ENCODE measurements around the gene PCDH8.

The PCDH8 gene

GRCh38 chr13:52851137-52851962 is 2.9 kb upstream of the PCDH8 start:
- peak overlapping the region; percentile 55 for H3K4me3 ChIP-seq (ENCODE audit: low read depth, low read length)

- peak overlapping the region; percentile 55 for H3K4me3 ChIP-seq (ENCODE audit: low read depth, low read length)
These were observed 2.1 kb upstream of the PCDH8 start for GRCh38 chr13:52850396-52851136.

DNA sequence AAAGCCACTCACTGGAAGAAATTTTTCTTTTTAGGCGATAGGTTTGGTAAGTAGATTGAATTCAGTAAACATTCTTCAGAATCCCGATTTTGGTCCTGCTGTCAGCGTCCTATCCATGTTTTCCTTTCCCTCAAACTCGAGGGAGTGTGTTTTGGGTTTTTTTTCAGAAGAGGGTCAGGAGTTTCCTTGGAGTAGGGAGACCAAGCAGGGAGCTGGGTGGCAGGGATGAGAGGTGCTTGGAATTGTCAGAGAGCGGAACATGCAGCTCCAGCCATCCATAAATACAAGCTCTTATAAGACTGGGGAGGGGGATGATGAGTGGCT is 1.6 kb upstream of the PCDH8 start:
- H3K4me3 ChIP-seq (ENCODE audit: low read depth, low read length): peak overlapping the region; percentile 55

- peak overlapping the region; percentile 55 for H3K4me3 ChIP-seq (ENCODE audit: low read depth, low read length)
These were observed 1.0 kb upstream of the PCDH8 start for GRCh38 chr13:52849291-52850071.

DNA sequence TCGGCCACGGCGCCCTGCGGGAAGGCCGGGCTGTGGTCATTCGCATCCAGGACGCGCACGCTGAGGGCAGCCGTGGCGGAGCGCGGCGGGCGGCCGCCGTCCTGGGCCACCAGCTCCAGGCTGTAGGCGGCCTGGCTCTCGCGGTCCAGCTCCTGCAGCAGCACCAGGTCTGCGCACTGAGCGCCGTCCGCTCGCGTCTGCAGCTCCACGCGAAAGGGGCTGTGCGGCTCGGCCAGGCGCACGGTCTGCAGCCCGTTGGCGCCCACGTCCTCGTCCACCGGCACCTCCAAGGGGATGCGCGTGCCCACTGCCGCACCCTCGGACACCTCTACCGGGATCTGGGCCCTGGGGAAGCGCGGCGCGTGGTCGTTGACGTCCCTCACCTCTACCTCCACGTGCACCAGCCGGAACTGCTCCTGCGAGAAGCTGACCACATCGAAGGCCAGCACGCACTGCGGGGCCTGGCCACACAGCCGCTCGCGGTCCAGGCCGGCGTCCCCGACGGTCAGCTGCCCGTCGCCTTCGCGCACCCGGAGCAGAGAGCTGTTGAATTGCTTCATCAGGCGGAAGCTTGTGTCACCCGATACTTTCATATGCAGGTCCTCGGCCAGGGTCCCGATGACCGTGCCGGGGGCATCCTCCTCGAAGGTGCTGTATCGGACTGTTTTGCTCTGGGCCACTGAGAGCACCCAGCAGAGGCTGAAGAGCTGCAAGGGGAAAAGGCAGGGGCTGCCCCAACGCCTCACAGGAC is 583 bp downstream of the PCDH8 start:
- peak overlapping the region; percentile 39 for H3K4me3 ChIP-seq (ENCODE audit: low read depth, low read length)

- peak overlapping the region; percentile 39 for H3K4me3 ChIP-seq (ENCODE audit: low read depth, low read length)
These were observed 1.1 kb downstream of the PCDH8 start for GRCh38 chr13:52847322-52847681.

GRCh38 chr13:52846567-52847321 is 1.7 kb downstream of the PCDH8 start:
- peak overlapping the region; percentile 8 for H3K4me3 ChIP-seq (ENCODE audit: low read depth, low read length)

DNA sequence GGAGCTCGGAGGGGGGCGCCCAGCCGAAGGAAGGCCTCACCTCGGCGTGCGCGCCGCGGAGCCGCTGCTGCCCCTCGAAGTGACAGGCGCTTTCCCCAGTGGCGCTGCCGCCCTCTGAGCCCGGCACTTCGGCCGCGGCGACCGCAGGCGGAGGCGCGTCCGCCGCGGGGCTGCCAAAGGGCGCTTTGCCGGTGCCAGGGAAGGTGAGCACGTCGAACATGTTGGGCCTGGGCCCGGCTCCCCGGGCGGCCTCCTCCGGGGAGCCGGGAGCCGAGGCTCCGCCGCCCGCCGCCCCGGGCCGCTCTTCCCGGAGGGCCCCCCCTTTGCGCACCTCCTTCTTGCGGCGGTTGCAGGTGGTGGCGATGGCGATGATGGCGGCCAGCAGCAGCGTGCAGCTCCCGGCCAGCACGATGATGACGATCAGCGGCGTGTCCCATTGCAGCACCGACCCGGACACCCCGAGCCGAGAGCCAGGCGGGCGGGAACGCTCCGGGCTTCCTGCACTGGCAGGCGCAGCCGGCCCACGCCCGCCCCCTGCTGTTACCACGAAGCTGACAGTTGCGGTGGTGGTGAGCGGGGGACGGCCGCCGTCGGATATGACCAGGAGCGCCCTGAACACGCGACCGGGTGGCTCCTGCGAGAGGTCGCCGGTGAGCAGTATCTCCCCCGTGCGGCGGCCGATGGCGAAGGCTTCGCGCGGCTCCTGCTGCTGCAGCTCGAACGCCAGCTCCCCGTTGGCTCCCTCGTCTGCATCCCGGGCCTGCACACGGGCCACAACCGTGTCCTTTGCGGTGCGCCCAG is 2.5 kb downstream of the PCDH8 start:
- H3K4me3 ChIP-seq (ENCODE audit: low read depth, low read length): no peak overlapping the region

DNA sequence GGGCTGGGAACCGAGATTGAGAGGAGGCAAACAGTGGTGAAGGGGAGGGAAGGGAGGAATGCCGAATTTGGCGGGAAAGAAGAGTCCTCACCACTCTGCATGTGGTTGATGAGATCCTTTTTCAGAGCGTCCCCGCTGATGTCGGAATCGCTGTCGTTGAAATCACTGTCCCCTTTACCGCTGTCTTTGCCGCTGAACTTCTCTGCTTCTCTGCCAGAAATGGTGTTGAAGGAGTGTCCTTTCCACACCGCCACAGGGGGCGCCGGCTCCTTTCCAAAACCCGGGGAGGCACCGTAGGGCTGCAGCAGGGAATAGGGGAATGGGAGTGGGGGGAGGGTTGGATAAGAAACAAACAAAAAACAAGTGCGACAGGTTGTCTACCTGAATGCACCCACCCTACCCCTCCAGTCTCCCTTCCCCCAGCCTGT is 3.1 kb downstream of the PCDH8 start:
- H3K4me3 ChIP-seq (ENCODE audit: low read depth, low read length): no peak overlapping the region

GRCh38 chr13:52844836-52845235 is 3.6 kb downstream of the PCDH8 start:
- no peak overlapping the region for H3K4me3 ChIP-seq (ENCODE audit: low read depth, low read length)

- no peak overlapping the region for H3K4me3 ChIP-seq (ENCODE audit: low read depth, low read length)
These were observed 6.0 kb downstream of the PCDH8 start for GRCh38 chr13:52842441-52842840.

DNA sequence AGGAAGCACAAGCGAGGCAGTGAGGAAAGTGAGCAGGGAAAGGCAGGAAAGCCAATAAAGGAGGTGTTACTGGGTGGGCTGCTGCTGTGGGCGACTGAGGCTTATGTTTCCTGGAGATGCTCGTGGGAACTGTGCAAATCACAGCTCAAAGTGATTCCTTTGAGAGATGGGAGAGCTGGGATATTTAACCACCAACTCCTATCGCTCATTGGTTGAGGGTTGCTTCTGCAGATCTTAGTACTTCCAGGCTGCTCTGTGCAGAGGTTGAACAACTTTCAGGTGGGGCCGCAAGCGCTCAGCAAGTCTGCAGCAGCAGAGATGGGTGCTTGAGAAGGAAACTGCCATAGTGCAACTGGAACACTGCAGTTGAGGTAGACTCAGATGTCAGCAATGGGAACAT is 8.4 kb downstream of the PCDH8 start:
- H3K4me3 ChIP-seq (ENCODE audit: low read depth, low read length): no peak overlapping the region

GRCh38 chr13:52838433-52839107 is 9.9 kb downstream of the PCDH8 start:
- no peak overlapping the region for H3K4me3 ChIP-seq (ENCODE audit: low read depth, low read length)

GRCh38 chr13:52837850-52838249 is 10.6 kb downstream of the PCDH8 start:
- H3K4me3 ChIP-seq (ENCODE audit: low read depth, low read length): no peak overlapping the region

- no peak overlapping the region for H3K4me3 ChIP-seq (ENCODE audit: low read depth, low read length)
These were observed 13.2 kb downstream of the PCDH8 start for GRCh38 chr13:52835071-52835839.

DNA sequence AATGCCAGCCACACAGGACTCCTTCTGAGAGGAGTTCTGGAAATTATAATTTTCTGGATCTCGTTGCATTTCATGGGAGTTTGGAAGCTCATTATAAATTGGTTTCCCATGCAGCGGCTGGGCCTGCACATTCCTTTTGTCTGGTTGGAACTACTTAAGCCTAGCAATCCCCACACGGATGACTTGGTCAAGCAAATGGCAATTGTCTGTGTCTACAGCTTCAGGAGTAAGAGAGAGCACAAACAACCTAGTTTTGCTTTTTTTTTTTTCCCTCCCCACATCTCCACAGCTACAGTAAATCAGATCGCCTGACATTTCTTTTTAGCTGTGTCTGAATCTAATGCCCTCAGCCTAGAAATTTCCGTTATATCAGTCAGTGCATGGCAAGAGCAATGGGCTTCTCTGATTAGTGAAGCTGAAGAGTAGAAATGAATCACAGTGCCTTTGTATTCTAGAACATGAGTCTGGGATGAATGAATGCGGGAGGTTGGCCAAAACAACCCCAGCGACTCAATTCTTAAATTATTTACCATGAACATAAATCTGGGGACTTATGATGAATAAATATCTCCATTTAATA is 15.1 kb downstream of the PCDH8 start:
- H3K4me3 ChIP-seq (ENCODE audit: low read depth, low read length): no peak overlapping the region

GRCh38 chr13:52832313-52832712 is 16.1 kb downstream of the PCDH8 start:
- no peak overlapping the region for H3K4me3 ChIP-seq (ENCODE audit: low read depth, low read length)

DNA sequence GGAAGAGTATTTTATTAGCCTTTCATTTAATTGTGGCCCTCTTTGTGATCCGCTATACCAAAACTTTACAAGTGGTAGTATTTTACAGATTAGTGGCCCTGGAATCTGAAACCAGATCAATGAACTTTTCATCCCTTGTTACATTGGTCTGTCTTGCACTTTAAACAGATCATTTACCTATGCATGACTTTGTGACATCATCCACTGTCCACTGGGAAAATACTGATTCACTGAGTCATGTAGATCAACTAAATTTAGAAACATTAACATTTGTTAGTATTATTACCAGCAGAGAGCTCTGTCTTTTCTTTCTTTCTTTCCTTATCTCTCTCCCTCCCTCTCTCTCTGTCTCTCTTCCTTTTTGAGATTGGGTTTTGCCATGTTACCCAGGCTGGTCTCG is 17.5 kb downstream of the PCDH8 start:
- H3K4me3 ChIP-seq (ENCODE audit: low read depth, low read length): no peak overlapping the region
